ENCODE data around the gene GABPB1.

GRCh38 chr15:50249704-50250103 is 105.3 kb downstream of the GABPB1 start:
- TF ChIP-seq, protein P1, sequence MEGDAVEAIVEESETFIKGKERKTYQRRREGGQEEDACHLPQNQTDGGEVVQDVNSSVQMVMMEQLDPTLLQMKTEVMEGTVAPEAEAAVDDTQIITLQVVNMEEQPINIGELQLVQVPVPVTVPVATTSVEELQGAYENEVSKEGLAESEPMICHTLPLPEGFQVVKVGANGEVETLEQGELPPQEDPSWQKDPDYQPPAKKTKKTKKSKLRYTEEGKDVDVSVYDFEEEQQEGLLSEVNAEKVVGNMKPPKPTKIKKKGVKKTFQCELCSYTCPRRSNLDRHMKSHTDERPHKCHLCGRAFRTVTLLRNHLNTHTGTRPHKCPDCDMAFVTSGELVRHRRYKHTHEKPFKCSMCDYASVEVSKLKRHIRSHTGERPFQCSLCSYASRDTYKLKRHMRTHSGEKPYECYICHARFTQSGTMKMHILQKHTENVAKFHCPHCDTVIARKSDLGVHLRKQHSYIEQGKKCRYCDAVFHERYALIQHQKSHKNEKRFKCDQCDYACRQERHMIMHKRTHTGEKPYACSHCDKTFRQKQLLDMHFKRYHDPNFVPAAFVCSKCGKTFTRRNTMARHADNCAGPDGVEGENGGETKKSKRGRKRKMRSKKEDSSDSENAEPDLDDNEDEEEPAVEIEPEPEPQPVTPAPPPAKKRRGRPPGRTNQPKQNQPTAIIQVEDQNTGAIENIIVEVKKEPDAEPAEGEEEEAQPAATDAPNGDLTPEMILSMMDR (IDR thresholded peaks at IDR 0.05) = no peak
- TF ChIP-seq POLR2A (IDR thresholded peaks at IDR 0.05) = no peak
